ENCODE measurements around the gene PRKG1. TPM values are rescaled to one million over a fixed set of nuclear protein-coding genes. Genes with fewer than 3 reads are reported as not detected.
"Not testable (repeated sequence)": the region's sequence is repeated elsewhere in the genome, so short reads cannot be mapped to it uniquely, and the experiment has no call there.

Gene PRKG1
- total RNA-seq, 4 donors from 2014 or later: 1.2 to 6.5 (median 2.7) TPM

- TF ChIP-seq EP300 (IDR thresholded peaks at IDR 0.05) (no peak), POLR2AphosphoS5 (IDR thresholded peaks at IDR 0.05) (no peak), CTCF (IDR thresholded peaks at IDR 0.05) (no peak), POLR2A (IDR thresholded peaks at IDR 0.05) (no peak)
- 80% methylated on average over 2 of the region's 2 CpGs for WGBS
- DNase-seq (ENCODE audit: low spot score in 2 of 2): no peak
These were observed 73.5 kb downstream of the PRKG1 start for GRCh38 chr10:51147644-51148399.

GRCh38 chr10:51156926-51157325 is 82.6 kb downstream of the PRKG1 start:
- 60% methylated on average over 4 of the region's 4 CpGs for WGBS
- DNase-seq (ENCODE audit: low spot score in 2 of 2): no peak
- no peak for TF ChIP-seq POLR2A (IDR thresholded peaks at IDR 0.05)
- Histone ChIP-seq H3K4me1 (no peaks in the 10 kb centered on the region), H3K27me3 (no peaks in the 10 kb centered on the region), H3K9me3 (no peaks in the 10 kb centered on the region), H3K27ac (no peak overlapping the region), H3K36me3 (no peaks in the 10 kb centered on the region), H3K4me3 (no peak overlapping the region)

More at GRCh38 chr10:51147644-51148399, 73.5 kb downstream of the PRKG1 start:
- Histone ChIP-seq H3K4me1 (no peaks in the 10 kb centered on the region), H3K27ac (no peak overlapping the region), H3K36me3 (no peaks in the 10 kb centered on the region), H3K27me3 (no peaks in the 10 kb centered on the region), H3K4me3 (no peak overlapping the region), H3K9me3 (no peaks in the 10 kb centered on the region)

GRCh38 chr10:51158832-51159231 is 84.5 kb downstream of the PRKG1 start:
- TF ChIP-seq POLR2A (IDR thresholded peaks at IDR 0.05) (no peak), POLR2AphosphoS5 (IDR thresholded peaks at IDR 0.05) (no peak), EP300 (IDR thresholded peaks at IDR 0.05) (no peak), CTCF (IDR thresholded peaks at IDR 0.05) (no peak)
- H3K9me3 ChIP-seq: no peaks in the 10 kb centered on the region
- no peaks in the 10 kb centered on the region for H3K27me3 ChIP-seq
- no peak for DNase-seq (ENCODE audit: low spot score in 2 of 2)
- no peak overlapping the region for H3K4me3 ChIP-seq
- WGBS: 93% methylated on average over 3 of the region's 3 CpGs
- H3K4me1 ChIP-seq: no peaks in the 10 kb centered on the region
- no peaks in the 10 kb centered on the region for H3K36me3 ChIP-seq
- H3K27ac ChIP-seq: no peak overlapping the region

GRCh38 chr10:51159841-51160240 is 85.6 kb downstream of the PRKG1 start:
- Histone ChIP-seq H3K9me3 (no peaks in the 10 kb centered on the region), H3K4me3 (no peak overlapping the region), H3K36me3 (no peaks in the 10 kb centered on the region), H3K27me3 (no peaks in the 10 kb centered on the region), H3K4me1 (no peaks in the 10 kb centered on the region), H3K27ac (no peak overlapping the region)
- WGBS: 90% methylated on average over 1 of the region's 1 CpG
- TF ChIP-seq EP300 (IDR thresholded peaks at IDR 0.05): no peak
- no peak for TF ChIP-seq CTCF (IDR thresholded peaks at IDR 0.05)
- TF ChIP-seq POLR2A (IDR thresholded peaks at IDR 0.05): no peak
- no peak for TF ChIP-seq POLR2AphosphoS5 (IDR thresholded peaks at IDR 0.05)
- DNase-seq (ENCODE audit: low spot score in 2 of 2): no peak

GRCh38 chr10:51162002-51162401 is 87.7 kb downstream of the PRKG1 start:
- H3K36me3 ChIP-seq: no peaks in the 10 kb centered on the region
- H3K4me3 ChIP-seq: no peak overlapping the region
- H3K4me1 ChIP-seq: no peaks in the 10 kb centered on the region
- H3K27me3 ChIP-seq: no peaks in the 10 kb centered on the region
- DNase-seq (ENCODE audit: low spot score in 2 of 2): no peak
- no peak for TF ChIP-seq EP300 (IDR thresholded peaks at IDR 0.05)
- TF ChIP-seq CTCF (IDR thresholded peaks at IDR 0.05): no peak
- TF ChIP-seq POLR2AphosphoS5 (IDR thresholded peaks at IDR 0.05): no peak
- no peak for TF ChIP-seq POLR2A (IDR thresholded peaks at IDR 0.05)
- no peak overlapping the region for H3K27ac ChIP-seq
- H3K9me3 ChIP-seq: no peaks in the 10 kb centered on the region
- WGBS: 75% methylated on average over 1 of the region's 1 CpG

GRCh38 chr10:51163380-51164049 is 89.2 kb downstream of the PRKG1 start:
- not testable (repeated sequence) for DNase-seq (ENCODE audit: low spot score in 2 of 2); H3K4me1 ChIP-seq; H3K27ac ChIP-seq; H3K9me3 ChIP-seq; H3K27me3 ChIP-seq; H3K36me3 ChIP-seq; H3K4me3 ChIP-seq
- WGBS: 91% methylated on average over 24 of the region's 30 CpGs
